HepG2 (cell line): ENCODE data around the gene NLGN2. TPM values are rescaled to one million over a fixed set of nuclear protein-coding genes. Genes with fewer than 3 reads are reported as not detected.

Experiments used
- CREB1 ChIP-seq, 2 experiments: fragments of 450-650 bp in 1 of 2; IDR thresholded peaks; 2 replicates each; pipeline ENCODE4 v1.6.1; 2016 to 2017; ENCODE audit warnings: control low read depth in 1 of 2, mild to moderate bottlenecking in 1 of 2, missing compliant biosample characterization in 1 of 2, missing genetic modification characterization in 1 of 2
- GTF3A ChIP-seq: sonication (generic); formaldehyde crosslinking; conservative IDR thresholded peaks from 2 replicates; pipeline ENCODE4 v1.4.0; 2020; ENCODE audit warnings: mild to moderate bottlenecking, missing genetic modification reagents
- HDAC1 ChIP-seq: sonication (generic); formaldehyde crosslinking; IDR thresholded peaks from 2 replicates; pipeline ENCODE4 v1.5.1; 2020; ENCODE audit warnings: mild to moderate bottlenecking, missing genetic modification reagents
- HNRNPH1 ChIP-seq: fragments of 200-400 bp; formaldehyde crosslinking; optimal IDR thresholded peaks from 2 replicates; pipeline ENCODE3; 2017; ENCODE audit warnings: mild to moderate bottlenecking, low read depth, low read length
- NAIF1 ChIP-seq: sonication (generic); formaldehyde crosslinking; IDR thresholded peaks from 2 replicates; pipeline ENCODE4 v1.5.0; 2020; ENCODE audit warnings: mild to moderate bottlenecking, missing genetic modification reagents, borderline replicate concordance
- NCOA5 ChIP-seq: sonication (generic); formaldehyde crosslinking; IDR thresholded peaks from 2 replicates; pipeline ENCODE4 v1.4.0; 2020; ENCODE audit warnings: missing genetic modification reagents
- NFRKB ChIP-seq: fragments of 450-650 bp; IDR thresholded peaks from 2 replicates; pipeline ENCODE4 v1.6.1; 2017
- SRSF1 ChIP-seq: fragments of 200-400 bp; formaldehyde crosslinking; optimal IDR thresholded peaks from 2 replicates; pipeline ENCODE3; 2017; ENCODE audit warnings: mild to moderate bottlenecking, low read depth, low read length, moderate library complexity
- TAF15 ChIP-seq: fragments of 200-400 bp; formaldehyde crosslinking; IDR thresholded peaks from one replicate; pipeline ENCODE4 v1.6.1; 2018; ENCODE audit warnings: mild to moderate bottlenecking, low read depth, low read length; ENCODE audit not compliant: poor library complexity, severe bottlenecking
- THAP11 ChIP-seq: IDR thresholded peaks from 2 replicates; pipeline ENCODE4 v1.6.1; 2016; ENCODE audit warnings: missing biosample characterization, missing genetic modification reagents
- ZFX ChIP-seq: sonication (generic); formaldehyde crosslinking; IDR thresholded peaks from 2 replicates; pipeline ENCODE4 v1.4.0; 2020; ENCODE audit warnings: mild to moderate bottlenecking, low read depth, missing genetic modification reagents, moderate library complexity
- ZNF460 ChIP-seq: sonication (generic); formaldehyde crosslinking; IDR thresholded peaks from 2 replicates; pipeline ENCODE4 v1.5.1; 2020; ENCODE audit warnings: missing genetic modification reagents, mild to moderate bottlenecking, borderline replicate concordance
- polyA plus RNA-seq, 8 experiments: library from polyadenylated mRNA; depleted of rRNA in 3 of 8; stranded (reverse) in 7 of 8; unstranded in 1 of 8; fragments of >200 nt; fragmentation: Illumina TruSeq in 4 of 8; extraction: Trizol in 4 of 8; gene quantifications; 2 replicates each; pipeline versions ENCODE4 v1.2.1 to v1.2.3, GENCODE V29; 2011 to 2016; ENCODE audit warnings: low read depth in 4 of 8, missing spikeins in 1 of 8, mixed read lengths in 1 of 8; ENCODE audit not compliant: insufficient read depth in 1 of 8
- total RNA-seq, 5 experiments: library from RNA; depleted of rRNA; stranded (reverse); fragments of >200 nt; fragmentation: Illumina TruSeq; extraction: Trizol; gene quantifications; 2 replicates each; pipeline ENCODE4 v1.2.3, GENCODE V29; 2016; ENCODE audit warnings: low read depth in 1 of 5
- TF ChIP-seq, protein P1 (sequence below), 2 experiments: sonication (generic) in 1 of 2; formaldehyde crosslinking in 1 of 2; IDR thresholded peaks; 2 replicates each; pipeline versions ENCODE4 v1.4.0 to v1.6.1; 2018 to 2020; ENCODE audit warnings: missing genetic modification reagents in 2 of 2, borderline replicate concordance in 1 of 2, low read depth in 1 of 2, mild to moderate bottlenecking in 1 of 2, missing biosample characterization in 1 of 2
- TF ChIP-seq, protein P2 (sequence below): conservative IDR thresholded peaks from 2 replicates; pipeline ENCODE4 v1.6.1; 2018; ENCODE audit warnings: missing genetic modification reagents
- TF ChIP-seq, protein P3 (sequence below): sonication (generic); formaldehyde crosslinking; IDR thresholded peaks from 2 replicates; pipeline ENCODE4 v1.5.0; 2020; ENCODE audit warnings: mild to moderate bottlenecking, missing genetic modification reagents
- TF ChIP-seq, protein P4 (sequence below): IDR thresholded peaks from 2 replicates; pipeline ENCODE4 v1.6.1; 2016; ENCODE audit warnings: missing genetic modification reagents, missing compliant biosample characterization
- TF ChIP-seq, protein P5 (sequence below): sonication (generic); formaldehyde crosslinking; IDR thresholded peaks from 2 replicates; pipeline ENCODE4 v1.8.0; 2022; ENCODE audit warnings: mild to moderate bottlenecking, missing genetic modification reagents
- TF ChIP-seq, protein P6 (sequence below): IDR thresholded peaks from 2 replicates; pipeline ENCODE4 v1.6.1; 2016; ENCODE audit warnings: mild to moderate bottlenecking

The NLGN2 gene
- total and polyA plus RNA-seq, 2 of the 13 experiments (the other 11 are each of a cell fraction or from before 2014, with no cell fraction given) = 1.9 to 11.0 TPM

DNA sequence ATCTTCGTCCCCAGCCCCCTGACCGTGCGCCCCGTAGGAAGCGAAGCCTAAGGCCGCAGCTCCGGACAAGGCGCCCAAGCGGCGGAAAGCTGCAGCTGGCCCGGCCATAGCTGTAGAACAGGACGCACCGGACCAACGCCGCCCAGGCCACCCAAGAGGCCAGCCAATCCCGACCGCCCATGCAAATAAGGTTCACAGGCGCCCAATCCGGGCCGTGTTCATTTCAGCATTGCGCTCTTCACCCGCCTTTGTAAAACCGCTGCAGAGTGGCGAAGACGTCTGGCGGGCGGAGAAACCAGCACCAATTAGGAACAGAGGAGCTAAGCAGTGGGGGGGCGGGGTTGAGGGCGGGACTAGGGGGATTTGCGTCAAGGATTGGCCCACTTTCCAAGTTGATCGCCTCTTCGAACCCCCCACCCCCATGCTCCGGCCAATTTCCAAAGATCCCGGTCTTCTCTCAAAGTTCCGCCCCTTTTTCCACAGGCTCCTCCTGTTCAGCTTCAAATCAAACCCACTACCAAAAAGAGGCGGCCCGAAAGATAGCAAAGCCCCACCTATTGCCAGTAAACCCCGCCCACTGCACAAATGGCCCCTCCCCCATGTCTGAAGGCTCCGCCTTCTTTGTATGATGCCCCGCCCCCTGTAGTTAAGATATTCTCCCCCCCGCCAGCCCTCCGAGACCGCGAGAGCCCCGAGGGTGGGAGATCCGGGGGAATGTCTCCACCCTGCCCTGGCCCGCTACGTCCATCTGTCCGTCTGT, 3.5 kb upstream of the NLGN2 start, which contains the start of gene TMEM256 (continued):
- TF ChIP-seq, protein P1, sequence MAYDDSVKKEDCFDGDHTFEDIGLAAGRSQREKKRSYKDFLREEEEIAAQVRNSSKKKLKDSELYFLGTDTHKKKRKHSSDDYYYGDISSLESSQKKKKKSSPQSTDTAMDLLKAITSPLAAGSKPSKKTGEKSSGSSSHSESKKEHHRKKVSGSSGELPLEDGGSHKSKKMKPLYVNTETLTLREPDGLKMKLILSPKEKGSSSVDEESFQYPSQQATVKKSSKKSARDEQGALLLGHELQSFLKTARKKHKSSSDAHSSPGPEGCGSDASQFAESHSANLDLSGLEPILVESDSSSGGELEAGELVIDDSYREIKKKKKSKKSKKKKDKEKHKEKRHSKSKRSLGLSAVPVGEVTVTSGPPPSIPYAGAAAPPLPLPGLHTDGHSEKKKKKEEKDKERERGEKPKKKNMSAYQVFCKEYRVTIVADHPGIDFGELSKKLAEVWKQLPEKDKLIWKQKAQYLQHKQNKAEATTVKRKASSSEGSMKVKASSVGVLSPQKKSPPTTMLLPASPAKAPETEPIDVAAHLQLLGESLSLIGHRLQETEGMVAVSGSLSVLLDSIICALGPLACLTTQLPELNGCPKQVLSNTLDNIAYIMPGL (CRISPR knock-in tag; IDR thresholded peaks at IDR 0.05; ENCODE audit: borderline replicate concordance in 1 of 2, low read depth in 1 of 2) = peak; percentile 31 to 33; a peak in 1 of 4 replicates
- TF ChIP-seq ZFX (CRISPR knock-in tag) (peak; percentile 91), NAIF1 (CRISPR knock-in tag) (0 out of 2 replicates have a peak, but pooled peaks have one; percentile 5), SRSF1 (peak; percentile 22), NCOA5 (CRISPR knock-in tag) (no peak), GTF3A (no peak), THAP11 (CRISPR knock-in tag) (peak; percentile 75), CREB1 (IDR thresholded peaks at IDR 0.05) (peak; percentile 70), CREB1 (CRISPR knock-in tag; IDR thresholded peaks at IDR 0.05) (peak; percentile 80), HDAC1 (CRISPR knock-in tag) (peak; percentile 22; the same call in 1 of the 2 replicates), HNRNPH1 (no peak), ZNF460 (no peak), NFRKB (no peak), TAF15 (no peak)
- TF ChIP-seq, protein P2, sequence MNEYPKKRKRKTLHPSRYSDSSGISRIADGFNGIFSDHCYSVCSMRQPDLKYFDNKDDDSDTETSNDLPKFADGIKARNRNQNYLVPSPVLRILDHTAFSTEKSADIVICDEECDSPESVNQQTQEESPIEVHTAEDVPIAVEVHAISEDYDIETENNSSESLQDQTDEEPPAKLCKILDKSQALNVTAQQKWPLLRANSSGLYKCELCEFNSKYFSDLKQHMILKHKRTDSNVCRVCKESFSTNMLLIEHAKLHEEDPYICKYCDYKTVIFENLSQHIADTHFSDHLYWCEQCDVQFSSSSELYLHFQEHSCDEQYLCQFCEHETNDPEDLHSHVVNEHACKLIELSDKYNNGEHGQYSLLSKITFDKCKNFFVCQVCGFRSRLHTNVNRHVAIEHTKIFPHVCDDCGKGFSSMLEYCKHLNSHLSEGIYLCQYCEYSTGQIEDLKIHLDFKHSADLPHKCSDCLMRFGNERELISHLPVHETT = no peak
- TF ChIP-seq, protein P3, sequence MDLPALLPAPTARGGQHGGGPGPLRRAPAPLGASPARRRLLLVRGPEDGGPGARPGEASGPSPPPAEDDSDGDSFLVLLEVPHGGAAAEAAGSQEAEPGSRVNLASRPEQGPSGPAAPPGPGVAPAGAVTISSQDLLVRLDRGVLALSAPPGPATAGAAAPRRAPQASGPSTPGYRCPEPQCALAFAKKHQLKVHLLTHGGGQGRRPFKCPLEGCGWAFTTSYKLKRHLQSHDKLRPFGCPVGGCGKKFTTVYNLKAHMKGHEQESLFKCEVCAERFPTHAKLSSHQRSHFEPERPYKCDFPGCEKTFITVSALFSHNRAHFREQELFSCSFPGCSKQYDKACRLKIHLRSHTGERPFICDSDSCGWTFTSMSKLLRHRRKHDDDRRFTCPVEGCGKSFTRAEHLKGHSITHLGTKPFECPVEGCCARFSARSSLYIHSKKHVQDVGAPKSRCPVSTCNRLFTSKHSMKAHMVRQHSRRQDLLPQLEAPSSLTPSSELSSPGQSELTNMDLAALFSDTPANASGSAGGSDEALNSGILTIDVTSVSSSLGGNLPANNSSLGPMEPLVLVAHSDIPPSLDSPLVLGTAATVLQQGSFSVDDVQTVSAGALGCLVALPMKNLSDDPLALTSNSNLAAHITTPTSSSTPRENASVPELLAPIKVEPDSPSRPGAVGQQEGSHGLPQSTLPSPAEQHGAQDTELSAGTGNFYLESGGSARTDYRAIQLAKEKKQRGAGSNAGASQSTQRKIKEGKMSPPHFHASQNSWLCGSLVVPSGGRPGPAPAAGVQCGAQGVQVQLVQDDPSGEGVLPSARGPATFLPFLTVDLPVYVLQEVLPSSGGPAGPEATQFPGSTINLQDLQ (CRISPR knock-in tag) = no peak
- TF ChIP-seq, protein P4, sequence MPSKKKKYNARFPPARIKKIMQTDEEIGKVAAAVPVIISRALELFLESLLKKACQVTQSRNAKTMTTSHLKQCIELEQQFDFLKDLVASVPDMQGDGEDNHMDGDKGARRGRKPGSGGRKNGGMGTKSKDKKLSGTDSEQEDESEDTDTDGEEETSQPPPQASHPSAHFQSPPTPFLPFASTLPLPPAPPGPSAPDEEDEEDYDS (CRISPR knock-in tag) = peak; percentile 90
- TF ChIP-seq, protein P5, sequence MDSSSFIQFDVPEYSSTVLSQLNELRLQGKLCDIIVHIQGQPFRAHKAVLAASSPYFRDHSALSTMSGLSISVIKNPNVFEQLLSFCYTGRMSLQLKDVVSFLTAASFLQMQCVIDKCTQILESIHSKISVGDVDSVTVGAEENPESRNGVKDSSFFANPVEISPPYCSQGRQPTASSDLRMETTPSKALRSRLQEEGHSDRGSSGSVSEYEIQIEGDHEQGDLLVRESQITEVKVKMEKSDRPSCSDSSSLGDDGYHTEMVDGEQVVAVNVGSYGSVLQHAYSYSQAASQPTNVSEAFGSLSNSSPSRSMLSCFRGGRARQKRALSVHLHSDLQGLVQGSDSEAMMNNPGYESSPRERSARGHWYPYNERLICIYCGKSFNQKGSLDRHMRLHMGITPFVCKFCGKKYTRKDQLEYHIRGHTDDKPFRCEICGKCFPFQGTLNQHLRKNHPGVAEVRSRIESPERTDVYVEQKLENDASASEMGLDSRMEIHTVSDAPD (CRISPR knock-in tag) = peak; percentile 57; the same call in 1 of the 2 replicates
- TF ChIP-seq, protein P6, sequence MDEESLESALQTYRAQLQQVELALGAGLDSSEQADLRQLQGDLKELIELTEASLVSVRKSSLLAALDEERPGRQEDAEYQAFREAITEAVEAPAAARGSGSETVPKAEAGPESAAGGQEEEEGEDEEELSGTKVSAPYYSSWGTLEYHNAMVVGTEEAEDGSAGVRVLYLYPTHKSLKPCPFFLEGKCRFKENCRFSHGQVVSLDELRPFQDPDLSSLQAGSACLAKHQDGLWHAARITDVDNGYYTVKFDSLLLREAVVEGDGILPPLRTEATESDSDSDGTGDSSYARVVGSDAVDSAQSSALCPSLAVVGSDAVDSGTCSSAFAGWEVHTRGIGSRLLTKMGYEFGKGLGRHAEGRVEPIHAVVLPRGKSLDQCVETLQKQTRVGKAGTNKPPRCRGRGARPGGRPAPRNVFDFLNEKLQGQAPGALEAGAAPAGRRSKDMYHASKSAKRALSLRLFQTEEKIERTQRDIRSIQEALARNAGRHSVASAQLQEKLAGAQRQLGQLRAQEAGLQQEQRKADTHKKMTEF (CRISPR knock-in tag) = 0 out of 2 replicates have a peak, but pooled peaks have one; percentile 18
